HG02798 (cell line): ENCODE results near the gene MACO1.
"Not testable (repeated sequence)": the region's sequence is repeated elsewhere in the genome, so short reads cannot be mapped to it uniquely, and the experiment has no call there.

Experiments
- ATAC-seq: cut with Tn5 transposase; IDR thresholded peaks from one replicate; pipeline ENCODE4 v1.9.1; 2021; ENCODE audit warnings: mild to moderate bottlenecking; ENCODE audit not compliant: unreplicated experiment, poor library complexity

MACO1 gene

DNA sequence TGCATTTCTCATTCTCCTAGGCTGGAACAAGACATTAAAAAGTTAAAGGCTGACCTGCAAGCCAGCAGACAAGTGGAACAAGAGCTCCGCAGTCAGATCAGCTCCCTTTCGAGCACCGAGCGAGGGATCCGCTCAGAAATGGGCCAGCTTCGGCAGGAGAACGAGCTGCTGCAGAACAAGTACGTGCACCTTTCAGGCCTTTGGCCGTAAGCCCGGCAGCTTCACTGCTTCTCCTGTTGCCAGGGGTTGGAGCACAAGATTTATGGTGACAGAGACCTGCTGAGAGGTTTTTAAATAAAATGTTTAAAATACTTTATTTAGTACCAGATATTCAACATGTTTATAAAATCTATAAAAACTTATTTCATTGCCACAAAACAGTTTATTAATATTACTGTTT, 53.4 kb downstream of the MACO1 start:
- no peak for ATAC-seq

DNA sequence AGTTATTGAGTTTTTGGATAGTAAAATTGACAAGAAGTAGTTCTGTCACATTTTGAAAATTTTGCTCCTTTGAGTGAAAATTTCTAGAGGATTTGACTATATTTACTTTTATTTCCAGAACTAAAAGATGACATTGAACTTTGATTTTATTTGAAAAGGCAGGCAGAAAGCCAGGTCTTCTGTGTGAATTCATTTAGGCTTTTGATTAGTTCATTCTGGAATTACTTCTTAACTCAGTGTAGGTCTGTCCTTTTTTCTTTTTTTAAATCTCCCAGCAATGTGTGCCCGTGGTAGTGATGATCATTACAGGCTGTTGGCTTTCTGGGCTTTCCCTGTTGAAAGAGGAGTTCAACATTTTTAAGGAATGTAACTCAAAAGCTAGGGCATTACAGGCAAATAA, 53.8 kb downstream of the MACO1 start:
- ATAC-seq: no peak

DNA sequence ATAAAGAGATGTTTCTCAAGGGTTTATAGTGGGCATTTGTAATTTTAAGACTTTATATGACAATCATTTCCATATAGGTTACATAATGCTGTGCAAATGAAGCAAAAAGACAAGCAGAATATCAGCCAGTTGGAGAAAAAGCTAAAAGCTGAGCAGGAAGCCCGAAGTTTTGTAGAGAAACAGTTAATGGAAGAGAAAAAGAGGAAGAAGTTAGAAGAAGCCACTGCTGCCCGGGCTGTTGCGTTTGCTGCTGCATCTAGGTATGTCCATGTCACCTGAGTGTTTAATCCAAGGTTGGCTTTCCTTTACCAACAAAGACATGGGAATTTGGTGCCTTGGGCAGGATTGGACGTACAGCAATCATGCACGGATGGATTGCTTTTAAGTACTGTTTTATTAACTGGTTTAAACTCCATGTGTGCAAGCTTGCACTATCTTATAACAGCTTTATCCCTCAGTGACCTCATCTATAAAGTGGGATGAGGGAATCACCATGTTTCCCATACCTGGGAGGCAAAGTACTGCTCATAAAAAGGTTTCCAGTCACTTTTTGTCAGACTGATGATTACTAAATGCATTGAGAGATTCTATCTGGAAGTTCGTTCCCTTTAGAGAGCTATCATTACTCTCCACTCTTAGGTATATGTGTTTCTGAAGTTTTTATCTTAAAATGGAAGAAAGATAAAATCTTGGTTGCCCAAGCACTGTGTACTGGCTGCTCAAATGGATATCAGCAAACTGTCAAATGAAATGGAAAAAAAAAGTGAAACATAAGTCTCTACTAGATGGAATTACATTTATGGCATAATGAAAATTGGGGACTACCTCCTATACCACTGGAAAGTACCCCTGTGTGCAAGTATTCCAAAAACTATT, 55.1 kb downstream of the MACO1 start:
- no peak for ATAC-seq

DNA sequence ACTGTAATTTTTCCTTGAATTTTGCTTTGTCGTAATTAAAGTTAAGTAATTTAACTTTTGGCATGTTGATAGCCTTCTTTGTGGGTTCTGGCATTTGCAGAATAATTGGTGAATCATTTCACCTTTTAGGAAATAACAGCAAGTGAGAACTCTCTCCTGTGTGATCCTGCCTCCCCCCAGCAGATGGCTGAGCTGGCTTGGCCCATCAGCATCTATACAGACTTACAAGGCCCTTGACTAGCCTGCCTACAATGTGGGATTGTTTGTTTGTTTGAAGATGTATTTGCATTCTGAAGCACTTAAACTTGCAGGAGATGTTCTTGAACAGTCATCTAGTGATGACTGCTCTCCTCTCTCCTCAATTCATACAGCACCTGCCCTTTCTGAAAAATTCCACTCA, 55.9 kb downstream of the MACO1 start:
- no peak for ATAC-seq

DNA sequence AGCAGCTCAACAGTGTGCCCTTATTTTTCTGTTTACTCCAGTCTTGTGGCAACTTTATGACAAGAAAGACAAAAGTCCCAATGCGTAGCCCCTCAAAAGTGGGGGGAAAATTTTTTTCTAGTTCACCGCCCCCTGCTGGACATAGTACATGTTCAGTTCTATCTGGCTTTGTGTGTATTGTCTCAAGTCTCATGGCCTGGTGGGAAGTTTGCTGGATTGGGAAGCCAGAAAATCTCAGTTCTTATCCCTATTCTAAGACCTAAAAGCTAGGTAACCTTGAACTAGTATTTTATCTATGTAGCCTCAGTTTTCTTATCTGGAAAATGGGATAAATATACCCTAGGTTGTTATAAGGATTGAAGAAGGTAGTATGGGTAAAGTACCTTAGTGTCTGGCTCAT, 56.9 kb downstream of the MACO1 start:
- ATAC-seq: no peak

DNA sequence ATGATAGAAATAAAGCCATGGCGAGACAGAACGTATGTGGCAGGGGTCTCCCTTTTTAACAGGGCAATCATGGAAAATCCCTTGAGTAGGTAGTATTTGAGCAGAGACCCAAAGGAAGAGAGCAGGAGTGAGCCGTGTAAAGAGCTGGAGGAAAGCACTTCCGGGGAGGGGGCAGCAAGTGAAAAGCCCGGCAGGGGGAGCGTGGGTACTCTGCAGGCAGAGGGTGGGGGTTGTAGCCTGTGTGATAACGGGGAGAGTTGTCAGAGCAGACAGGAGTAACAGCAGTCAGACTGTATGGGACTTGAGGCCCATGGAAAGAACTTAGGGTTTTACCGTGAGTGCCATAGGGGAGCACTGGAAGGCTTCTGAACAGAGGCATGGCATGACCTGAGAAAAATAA, 61.6 kb downstream of the MACO1 start:
- no peak for ATAC-seq

DNA sequence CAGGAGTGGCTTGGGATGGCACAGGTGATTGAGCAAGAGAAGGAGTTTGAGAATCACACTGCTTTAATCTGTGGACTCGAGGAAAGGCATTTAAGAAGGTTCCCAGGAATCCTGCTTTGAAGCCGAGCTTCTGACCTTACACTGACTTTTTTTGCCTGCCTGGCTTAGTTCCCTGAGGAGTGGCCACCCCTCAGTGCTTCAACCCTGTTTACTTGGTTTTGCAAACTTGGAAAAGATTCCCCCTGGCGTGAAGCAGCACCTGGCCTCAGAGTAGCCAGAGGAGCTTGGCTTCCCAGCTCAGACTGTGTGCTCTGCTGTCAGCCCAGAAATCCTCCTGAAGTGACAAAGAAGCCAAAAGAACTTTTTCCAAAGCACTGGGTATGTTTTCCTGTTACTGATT, 64.3 kb downstream of the MACO1 start:
- no peak for ATAC-seq

DNA sequence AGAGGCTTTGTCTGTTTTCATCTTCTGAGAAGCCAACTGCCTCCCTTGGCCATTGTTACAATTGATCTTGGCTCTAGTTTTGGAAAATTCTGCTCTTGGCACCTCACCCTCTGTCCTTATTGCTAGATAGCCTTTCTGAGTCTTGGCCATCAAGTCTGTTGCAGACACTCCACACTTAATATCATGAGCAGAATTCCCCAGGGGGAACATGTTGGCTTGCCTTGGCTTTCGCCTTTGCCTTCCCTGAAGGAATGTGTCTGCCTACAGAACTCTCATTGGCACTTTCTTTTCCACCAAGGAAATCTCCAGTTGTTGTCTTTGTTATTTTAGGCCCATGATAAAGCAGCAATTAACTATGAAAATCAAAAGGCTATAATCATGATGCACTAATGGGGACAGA, 70.0 kb downstream of the MACO1 start:
- ATAC-seq: no peak

DNA sequence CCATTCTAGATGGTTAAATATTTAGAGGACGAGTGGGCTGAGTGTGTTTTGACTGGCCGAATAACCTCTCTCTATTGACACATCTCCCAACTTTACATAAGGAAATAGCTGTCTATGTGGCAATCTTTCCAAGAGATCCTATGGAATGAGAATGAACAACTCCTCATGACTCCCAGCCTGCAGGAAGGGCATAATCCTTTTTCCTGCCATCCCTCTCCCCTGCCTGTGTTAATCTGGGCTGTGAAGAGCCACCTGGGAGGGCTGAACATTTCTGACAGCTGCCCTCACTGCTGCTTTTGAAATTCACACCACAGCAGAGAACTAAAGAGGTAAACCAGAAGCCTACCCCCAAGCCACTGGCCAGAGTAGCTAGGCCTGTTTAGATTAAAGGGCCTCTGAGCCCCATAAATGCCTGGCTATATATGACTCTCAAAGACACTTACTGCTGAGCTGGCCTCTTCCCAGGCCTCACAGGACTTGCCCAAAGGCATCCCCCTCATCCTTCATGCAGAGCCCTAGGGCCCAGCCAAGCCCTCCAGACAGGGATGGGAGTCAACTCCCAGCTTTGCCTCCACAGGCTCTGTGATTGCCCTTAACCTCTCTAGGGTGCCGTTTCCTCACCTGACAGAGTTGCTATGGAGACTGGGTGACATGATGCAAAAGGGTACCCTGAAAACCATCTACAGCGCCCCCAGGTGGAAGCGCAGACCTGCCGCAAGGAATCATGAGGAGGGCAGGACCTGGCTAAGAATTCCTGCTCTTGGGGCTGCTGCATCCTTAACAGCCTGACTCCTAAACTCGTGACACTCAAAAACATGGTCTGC, 70.8 kb downstream of the MACO1 start:
- no peak for ATAC-seq

DNA sequence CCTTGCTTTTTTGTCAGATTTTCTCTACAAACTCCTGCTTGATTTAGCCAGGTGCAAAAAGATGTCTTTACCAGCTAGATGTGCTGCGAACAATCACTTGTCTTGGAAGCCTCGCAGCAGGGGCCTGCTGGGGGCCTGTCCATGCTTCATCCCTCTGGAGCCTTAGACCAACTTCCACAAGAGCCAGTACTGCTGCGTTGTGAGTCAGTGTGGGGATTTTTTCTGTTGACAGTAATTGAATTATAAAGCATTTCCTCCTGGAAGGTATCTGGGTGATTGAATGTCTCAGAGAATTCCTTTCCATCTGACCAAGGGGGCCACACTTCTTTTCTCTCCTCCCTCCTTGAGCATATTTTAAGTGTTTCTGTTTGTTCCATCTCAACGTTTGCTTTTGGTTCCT, 72.3 kb downstream of the MACO1 start:
- ATAC-seq: no peak

DNA sequence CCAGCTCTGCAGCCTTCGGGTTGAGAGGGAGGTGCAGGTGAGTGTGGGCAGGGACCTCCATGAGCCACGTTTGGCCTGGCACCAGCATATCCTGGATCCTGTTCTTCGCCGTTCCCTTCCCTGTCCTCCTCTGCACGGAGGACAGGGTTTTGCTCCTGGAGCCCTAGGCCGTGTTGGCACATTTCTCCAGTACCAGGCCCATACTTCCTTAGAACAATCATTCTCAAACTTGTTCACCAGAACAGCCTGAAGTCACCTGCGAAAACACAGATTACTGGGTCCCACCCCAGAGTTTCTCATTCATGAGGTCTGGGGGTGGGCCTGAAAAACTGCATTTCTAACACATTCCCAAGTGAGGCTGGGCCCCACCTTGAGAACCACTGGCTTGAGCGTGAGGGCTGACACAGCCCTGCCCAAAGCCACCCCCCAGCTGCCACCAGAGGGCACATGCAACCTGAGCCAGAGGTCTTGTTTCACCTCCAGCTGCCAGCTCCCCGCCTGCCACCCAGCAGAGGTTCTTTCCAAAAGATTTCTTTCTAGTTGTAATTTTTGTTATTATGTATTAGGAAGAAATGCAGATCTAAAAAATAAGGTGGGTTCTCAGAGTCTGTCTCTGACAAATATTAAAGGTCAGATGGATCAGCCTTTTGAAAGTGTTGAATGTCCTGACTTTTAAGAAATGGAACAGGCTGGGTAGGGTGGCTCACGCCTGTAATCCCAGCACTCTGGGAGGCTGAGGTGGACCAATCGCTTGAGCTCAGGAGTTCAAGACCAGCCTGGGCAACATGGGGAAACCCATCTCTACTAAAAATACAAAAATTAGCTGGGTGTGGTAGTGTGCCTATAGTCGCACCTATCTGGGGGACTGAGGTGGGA, 73.1 kb downstream of the MACO1 start:
- no peak for ATAC-seq

DNA sequence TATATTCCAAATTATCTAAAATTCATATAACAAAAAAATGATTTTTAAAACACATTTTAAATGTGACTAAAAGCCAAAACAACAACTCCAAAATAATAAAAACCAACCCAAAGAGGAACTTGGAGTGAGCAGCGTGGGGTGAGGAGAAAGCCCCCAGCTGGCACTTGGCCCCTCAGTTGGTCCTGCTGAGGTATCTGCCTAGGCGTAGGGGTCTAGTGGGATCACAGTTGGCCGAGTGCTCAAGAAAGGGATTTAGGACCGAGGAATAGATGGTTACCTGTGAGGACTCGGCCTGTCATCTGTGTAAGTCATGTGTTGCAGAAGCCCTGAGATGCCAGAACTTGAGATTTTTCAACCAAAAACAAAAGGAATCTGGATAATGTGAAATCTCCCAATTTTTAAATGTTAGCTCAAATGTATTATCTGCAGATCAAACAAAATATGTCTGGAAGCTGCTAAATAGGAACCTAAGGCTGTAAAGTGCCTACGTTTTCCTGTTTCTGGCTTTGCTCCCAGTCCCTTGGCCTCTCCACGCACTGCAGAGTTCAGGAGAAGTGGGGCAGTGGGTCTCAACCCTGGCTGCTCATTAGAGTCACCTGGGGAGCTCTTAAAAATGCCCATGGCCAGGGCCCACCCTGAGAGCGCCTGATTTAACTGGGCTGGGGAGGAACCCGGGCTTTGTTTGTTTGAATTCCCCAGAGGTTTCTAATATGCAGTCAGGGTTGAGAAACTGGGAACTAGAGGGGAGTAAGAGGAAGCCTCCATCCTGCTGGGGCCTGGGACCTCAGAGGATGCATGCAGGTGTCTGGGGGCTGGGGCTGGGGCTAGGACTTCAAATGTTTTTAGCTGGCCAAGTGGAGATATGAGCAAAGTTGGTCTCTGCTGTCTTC, 74.3 kb downstream of the MACO1 start:
- ATAC-seq: no peak

DNA sequence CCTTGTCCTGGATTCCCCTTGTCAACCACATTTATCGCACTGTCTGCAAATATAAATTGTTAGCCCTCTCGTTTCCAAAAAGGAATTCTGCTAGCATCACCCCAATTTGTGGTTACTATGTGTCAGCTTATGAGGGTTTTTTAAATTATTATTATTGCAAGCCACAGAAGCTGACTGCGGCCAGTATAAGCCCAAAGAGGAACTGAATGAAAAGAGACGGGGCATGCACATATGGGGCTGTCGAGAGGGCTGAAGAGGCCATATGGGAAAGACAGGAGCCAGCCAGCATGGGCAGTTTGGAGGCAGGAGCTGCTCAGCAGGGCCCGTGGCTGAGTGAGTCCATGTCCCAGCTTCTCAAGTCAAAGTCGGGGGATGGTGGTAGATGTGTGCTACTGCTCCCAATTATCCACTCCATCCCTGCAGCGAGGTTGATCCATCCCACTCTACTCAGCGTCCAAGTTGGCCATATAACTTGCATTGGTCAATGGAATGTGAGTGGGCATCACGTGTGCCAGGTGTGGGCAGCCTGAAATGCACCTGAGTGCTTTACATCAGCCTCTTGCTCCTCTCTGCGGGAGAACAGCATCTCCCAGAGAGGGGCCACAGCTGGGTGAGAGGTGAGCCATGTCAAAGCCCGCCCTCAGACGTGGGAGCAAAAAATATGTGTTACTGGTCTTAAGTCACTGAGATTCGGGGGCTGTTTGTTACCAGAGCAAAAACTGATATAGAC, 75.1 kb downstream of the MACO1 start:
- no peak for ATAC-seq

DNA sequence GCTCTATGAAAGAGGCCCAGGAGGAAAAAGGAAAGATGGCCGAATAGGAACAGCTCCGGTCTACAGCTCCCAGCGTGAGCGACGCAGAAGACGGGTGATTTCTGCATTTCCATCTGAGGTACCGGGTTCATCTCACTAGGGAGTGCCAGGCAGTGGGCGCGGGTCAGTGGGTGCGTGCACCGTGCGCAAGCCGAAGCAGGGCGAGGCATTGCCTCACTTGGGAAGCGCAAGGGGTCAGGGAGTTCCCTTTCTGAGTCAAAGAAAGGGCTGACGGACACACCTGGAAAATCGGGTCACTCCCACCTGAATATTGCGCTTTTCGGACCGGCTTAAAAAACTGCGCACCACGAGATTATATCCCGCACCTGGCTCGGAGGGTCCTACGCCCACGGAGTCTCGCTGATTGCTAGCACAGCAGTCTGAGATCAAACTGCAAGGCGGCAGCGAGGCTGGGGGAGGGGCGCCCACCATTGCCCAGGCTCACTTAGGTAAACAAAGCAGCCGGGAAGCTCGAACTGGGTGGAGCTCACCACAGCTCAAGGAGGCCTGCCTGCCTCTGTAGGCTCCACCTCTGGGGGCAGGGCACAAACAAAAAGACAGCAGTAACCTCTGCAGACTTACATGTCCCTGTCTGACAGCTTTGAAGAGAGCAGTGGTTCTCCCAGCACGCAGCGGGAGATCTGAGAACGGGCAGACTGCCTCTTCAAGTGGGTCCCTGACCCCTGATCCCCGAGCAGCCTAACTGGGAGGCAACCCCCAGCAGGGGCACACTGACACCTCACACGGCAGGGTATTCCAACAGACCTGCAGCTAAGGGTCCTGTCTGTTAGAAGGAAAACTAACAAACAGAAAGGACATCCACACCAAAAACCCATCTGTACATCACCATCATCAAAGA, 76.1 kb downstream of the MACO1 start:
- ATAC-seq: not testable (repeated sequence)

DNA sequence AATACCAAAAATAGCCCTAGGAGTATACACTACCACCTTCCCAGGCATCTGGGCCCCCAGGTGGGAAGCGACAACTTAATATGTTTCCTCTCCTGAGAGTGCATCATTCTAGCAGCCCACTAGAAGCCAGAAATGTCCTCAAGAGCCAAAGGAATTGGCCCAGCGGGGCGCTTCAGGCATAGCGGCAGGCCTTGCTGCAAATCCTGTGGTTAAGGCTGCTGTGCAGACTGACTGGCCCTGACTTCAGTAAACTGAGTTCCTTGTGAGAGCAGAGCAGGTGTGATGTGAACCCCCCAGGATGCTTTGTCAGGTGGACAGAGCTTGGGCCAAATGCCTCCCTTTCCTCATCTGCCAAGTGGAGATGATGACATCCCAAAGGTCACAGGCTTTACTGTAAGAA, 83.0 kb downstream of the MACO1 start:
- no peak for ATAC-seq

DNA sequence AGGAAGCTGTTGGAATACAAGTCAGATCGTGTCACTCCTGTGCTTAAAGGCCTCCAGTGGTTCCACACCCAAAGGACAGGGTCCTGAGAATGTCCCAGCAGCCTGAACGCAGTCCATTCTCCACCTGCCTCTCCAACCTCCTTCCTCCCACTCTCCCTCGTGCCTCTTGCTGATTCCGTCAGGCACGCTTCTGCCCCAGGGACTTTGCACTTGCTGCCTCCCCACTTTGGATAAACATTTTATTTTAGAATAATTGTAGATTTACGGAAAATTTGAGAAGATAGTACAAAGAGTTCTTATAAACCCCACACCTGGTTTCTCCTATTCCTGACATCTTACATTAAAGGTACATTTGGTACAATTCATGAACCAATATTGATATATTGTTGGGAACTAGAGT, 84.3 kb downstream of the MACO1 start:
- no peak for ATAC-seq

DNA sequence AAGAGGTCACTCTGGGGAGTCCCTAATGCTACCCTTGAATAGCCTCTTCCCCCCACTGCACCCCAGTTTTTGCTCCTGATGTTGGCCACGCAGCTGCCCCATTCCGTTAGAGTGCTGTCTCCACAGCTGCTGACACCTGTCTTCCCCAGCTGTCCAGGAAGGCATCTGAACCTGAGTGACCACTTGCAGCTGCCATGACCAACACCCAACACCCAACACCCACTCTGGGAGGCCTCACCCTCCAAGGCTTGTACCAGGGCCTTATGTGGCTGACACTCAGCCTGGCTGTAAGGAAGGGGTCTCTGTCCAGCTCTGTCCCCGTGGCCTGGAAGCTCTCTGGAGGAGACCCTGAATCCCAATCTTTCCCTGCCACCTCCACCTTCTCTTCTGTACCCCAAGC, 86.0 kb downstream of the MACO1 start:
- ATAC-seq: no peak
